H1 (cell line): ENCODE measurements around the gene ABI2. TPM values are rescaled to one million over a fixed set of nuclear protein-coding genes. Genes with fewer than 3 reads are reported as not detected.

ENCODE experiments used
- CTCF ChIA-PET: fragments of 300-600 bp; sonication (Branson Sonifier 250); formaldehyde crosslinking; loops from one replicate; lab custom pipeline; 2021; ENCODE audit not compliant: partially characterized antibody; lab: Charles Lee
- POLR2A ChIA-PET: fragments of 300-600 bp; sonication (Branson Sonifier 250); formaldehyde crosslinking; loops from one replicate; lab custom pipeline; 2021; ENCODE audit warnings: inconsistent platforms; ENCODE audit not compliant: partially characterized antibody; lab: Charles Lee
- DNase-seq, 2 experiments: peaks; one replicate each; pipeline versions ENCODE4 v3.0.0 to v3.0.0-alpha.2; 2010 to 2022; ENCODE audit warnings: low spot score in 2 of 2, low read depth in 1 of 2, mixed read lengths in 1 of 2
- FAIRE-seq: peaks from 2 replicates; lab custom pipeline; 2011; peaks lifted over from hg19 to GRCh38; lab: Jason Lieb, UNC
- H2AFZ ChIP-seq: 2 replicates; pipeline ENCODE4 v1.8.1; 2012; ENCODE audit warnings: low read length, inconsistent platforms
- H2AK5ac ChIP-seq: 2 replicates; pipeline ENCODE4 v1.6.1; 2013; ENCODE audit warnings: low read depth, low read length
- H2BK120ac ChIP-seq: replicated peaks from 2 replicates; pipeline ENCODE3; 2013; ENCODE audit warnings: low read depth, low read length, inconsistent platforms
- H2BK12ac ChIP-seq: 2 replicates; pipeline ENCODE4 v1.6.1; 2013; ENCODE audit warnings: low read depth, low read length
- H2BK15ac ChIP-seq: 2 replicates; pipeline ENCODE4 v1.6.1; 2013; ENCODE audit warnings: low read length
- H2BK20ac ChIP-seq: 2 replicates; pipeline ENCODE4 v1.6.1; 2013; ENCODE audit warnings: low read length
- H2BK5ac ChIP-seq: 2 replicates; pipeline ENCODE4 v1.6.1; 2013; ENCODE audit warnings: low read depth, low read length
- H3K14ac ChIP-seq: 2 replicates; pipeline ENCODE4 v1.6.1; 2013; ENCODE audit warnings: inconsistent platforms; ENCODE audit not compliant: insufficient read length
- H3K18ac ChIP-seq: 2 replicates; pipeline ENCODE4 v1.6.1; 2013; ENCODE audit warnings: low read length; ENCODE audit errors: extremely low read depth
- H3K23ac ChIP-seq: 2 replicates; pipeline ENCODE4 v1.6.1; 2013; ENCODE audit warnings: inconsistent platforms; ENCODE audit not compliant: insufficient read length
- H3K23me2 ChIP-seq: 2 replicates; pipeline ENCODE4 v1.6.1; 2013; ENCODE audit warnings: low read depth, low read length
- H3K27ac ChIP-seq: 2 replicates; pipeline ENCODE4 v1.6.1; 2011; ENCODE audit warnings: low read depth, low read length, inconsistent platforms
- H3K27me3 ChIP-seq, 4 experiments: replicated peaks in 1 of 4; 1 replicate in 1 of 4; 2 replicates in 3 of 4; pipeline versions ENCODE4 v1.6.1 to v1.8.1; 2011 to 2013; ENCODE audit warnings: low read length in 3 of 4, mild to moderate bottlenecking in 3 of 4, inconsistent platforms in 2 of 4, mixed read lengths in 2 of 4, moderate library complexity in 1 of 4; ENCODE audit not compliant: control insufficient read depth in 3 of 4, insufficient read depth in 3 of 4; ENCODE audit errors: extremely low read depth in 1 of 4
- H3K36me3 ChIP-seq, 4 experiments: 2 replicates each; pipeline versions ENCODE4 v1.6.1 to v1.8.1; 2011 to 2013; ENCODE audit warnings: mild to moderate bottlenecking in 4 of 4, low read length in 3 of 4, moderate library complexity in 2 of 4, control low read depth in 1 of 4, inconsistent platforms in 1 of 4; ENCODE audit not compliant: insufficient read depth in 4 of 4, control insufficient read depth in 2 of 4
- H3K4ac ChIP-seq: replicated peaks from 2 replicates; pipeline ENCODE3; 2013; ENCODE audit warnings: low read length, low read depth, mixed read lengths, inconsistent platforms; ENCODE audit not compliant: insufficient read length
- H3K4me1 ChIP-seq, 4 experiments: replicated peaks in 1 of 4; 1 replicate in 1 of 4; 2 replicates in 3 of 4; pipeline versions ENCODE4 v1.6.1 to v1.8.1; 2011 to 2013; ENCODE audit warnings: low read length in 3 of 4, inconsistent platforms in 2 of 4, mixed read lengths in 1 of 4; ENCODE audit not compliant: insufficient read depth in 4 of 4, control insufficient read depth in 3 of 4
- H3K4me2 ChIP-seq, 2 experiments: 2 replicates each; pipeline versions ENCODE4 v1.6.1 to v1.8.1; 2011 to 2013; ENCODE audit warnings: low read depth in 2 of 2, low read length in 2 of 2, control low read depth in 1 of 2, inconsistent platforms in 1 of 2, mild to moderate bottlenecking in 1 of 2; ENCODE audit not compliant: insufficient read depth in 1 of 2
- H3K4me3 ChIP-seq, 4 experiments: fragments of 200-600, 300-600 bp in 1 of 4; sonication (generic), shearing (Covaris generic), sonication (Bioruptor Twin) in 1 of 4; 2 replicates each; pipeline versions ENCODE4 v1.5.1 to v1.8.1; 2011 to 2016; ENCODE audit warnings: low read length in 4 of 4, low read depth in 3 of 4, control low read depth in 2 of 4, inconsistent platforms in 2 of 4, mild to moderate bottlenecking in 2 of 4, mixed read lengths in 1 of 4, moderate library complexity in 1 of 4; ENCODE audit not compliant: insufficient read depth in 2 of 4; ENCODE audit errors: extremely low read depth in 1 of 4
- H3K56ac ChIP-seq: replicated peaks from 2 replicates; pipeline ENCODE3; 2013; ENCODE audit warnings: low read depth, mild to moderate bottlenecking, mixed read lengths, low read length, inconsistent platforms; ENCODE audit not compliant: insufficient read length
- H3K79me1 ChIP-seq: 2 replicates; pipeline ENCODE4 v1.6.1; 2013; ENCODE audit warnings: low read depth, low read length, control low read depth
- H3K79me2 ChIP-seq, 2 experiments: 2 replicates each; pipeline versions ENCODE4 v1.6.1 to v1.8.1; 2012 to 2013; ENCODE audit warnings: low read length in 2 of 2, mild to moderate bottlenecking in 2 of 2, inconsistent platforms in 1 of 2; ENCODE audit not compliant: insufficient read depth in 2 of 2, control insufficient read depth in 1 of 2
- H3K9ac ChIP-seq, 4 experiments: replicated peaks in 1 of 4; 1 replicate in 1 of 4; 2 replicates in 3 of 4; pipeline versions ENCODE4 v1.6.1 to v1.8.1; 2011 to 2013; ENCODE audit warnings: low read depth in 3 of 4, low read length in 3 of 4, control low read depth in 2 of 4, mild to moderate bottlenecking in 2 of 4, moderate library complexity in 2 of 4, inconsistent platforms in 1 of 4; ENCODE audit errors: extremely low read depth in 1 of 4
- H3K9me3 ChIP-seq, 2 experiments: 2 replicates each; pipeline versions ENCODE4 v1.6.1 to v1.8.1; 2012 to 2013; ENCODE audit warnings: mild to moderate bottlenecking in 2 of 2, moderate library complexity in 2 of 2, control low read depth in 1 of 2, inconsistent platforms in 1 of 2, low read depth in 1 of 2, low read length in 1 of 2, mixed read lengths in 1 of 2; ENCODE audit not compliant: insufficient read depth in 2 of 2
- H4K20me1 ChIP-seq, 2 experiments: replicated peaks in 1 of 2; 2 replicates each; pipeline versions ENCODE3 to v1.8.1; 2011 to 2013; ENCODE audit warnings: inconsistent platforms in 2 of 2, low read length in 2 of 2, mild to moderate bottlenecking in 1 of 2; ENCODE audit not compliant: insufficient read depth in 2 of 2, control insufficient read depth in 1 of 2
- H4K5ac ChIP-seq: 2 replicates; pipeline ENCODE4 v1.6.1; 2013; ENCODE audit warnings: low read length, low read depth, mixed read lengths, inconsistent platforms; ENCODE audit not compliant: insufficient read length
- H4K8ac ChIP-seq: 2 replicates; pipeline ENCODE4 v1.8.0; 2013; ENCODE audit warnings: mild to moderate bottlenecking, moderate library complexity, low read length, inconsistent platforms; ENCODE audit not compliant: insufficient read depth; ENCODE audit errors: extremely low read depth
- H4K91ac ChIP-seq: replicated peaks from 2 replicates; pipeline ENCODE3; 2013; ENCODE audit warnings: low read length, mixed read lengths, inconsistent platforms; ENCODE audit not compliant: insufficient read length
- CBX8 ChIP-seq: fragments of 300-800, 300-1000 bp; sonication (generic); IDR thresholded peaks from 2 replicates; pipeline ENCODE4 v1.7.1; 2016; ENCODE audit warnings: low read depth, low read length, borderline replicate concordance
- CEBPB ChIP-seq: IDR thresholded peaks from 2 replicates; pipeline ENCODE4 v1.6.1; 2012; ENCODE audit warnings: low read depth, low read length
- WGBS, 2 experiments: shearing (Covaris generic) in 1 of 2; methylation state at CpG; one replicate each; pipeline versions ENCODE4 v1.1.6 to v1.1.7; 2013 to 2015; ENCODE audit warnings: low lambda C conversion rate in 2 of 2, mixed read lengths in 2 of 2, inconsistent platforms in 1 of 2, low coverage in 1 of 2, missing lambda C conversion rate in 1 of 2; ENCODE audit not compliant: insufficient replicate concordance in 2 of 2, insufficient coverage in 1 of 2, insufficient read length in 1 of 2; ENCODE audit errors: extremely low coverage in 1 of 2, missing lambda C conversion rate in 1 of 2; 5-methylcytosine and 5-hydroxymethylcytosine counted together
- polyA plus RNA-seq, 7 experiments: library from polyadenylated mRNA; depleted of rRNA in 3 of 7; stranded (reverse) in 5 of 7; unstranded in 2 of 7; fragments of >200 nt in 5 of 7; fragments of 200-250 nt in 2 of 7; gene quantifications; 1 replicate in 5 of 7; 2 replicates in 1 of 7; 4 replicates in 1 of 7; pipeline versions ENCODE4 v1.2.1 to v1.2.3, GENCODE V29; 2011 to 2013; ENCODE audit warnings: missing spikeins in 2 of 7, mixed read lengths in 2 of 7
- total RNA-seq: library from RNA; stranded (reverse); fragmentation: NEBNext Ultra II Directional; extraction: Animal tissue kit (Norgen Biotek cat#: 25700); gene quantifications from 2 replicates; pipeline ENCODE4 v1.2.1, GENCODE V29; 2021

ABI2 gene
- total and polyA plus RNA-seq, 2 of the 8 experiments (the other 6 are each of a cell fraction or from before 2014, with no cell fraction given) = 62.3 to 118 TPM

GRCh38 chr2:203418271-203418670 is 90.1 kb downstream of the ABI2 start:
- DNase-seq = no peak
- no peak overlapping the region for H3K27ac ChIP-seq
- no peak for TF ChIP-seq CEBPB
- TF ChIP-seq CBX8 = no peak
- TF ChIP-seq, all 59 proteins: peak for 0
- Histone ChIP-seq H3K4me1 (no peaks in the 10 kb centered on the region), H3K79me2 (no peaks in the 10 kb centered on the region), H2AFZ (no peak overlapping the region), H3K4me2 (no peak overlapping the region), H3K36me3 (peaks cover 11 to 34% (median 23%) of the 10 kb centered on the region in 4 experiments), H2BK15ac (no peak overlapping the region), H2BK5ac (no peak overlapping the region), H3K4ac (no peak overlapping the region), H3K4me3 (no peak overlapping the region), H3K23ac (no peak overlapping the region), H3K18ac (no peak overlapping the region), H2BK12ac (no peak overlapping the region), H2AK5ac (no peak overlapping the region), H3K79me1 (no peaks in the 10 kb centered on the region), H3K27me3 (no peaks in the 10 kb centered on the region), H4K20me1 (no peaks in the 10 kb centered on the region), H3K9me3 (no peaks in the 10 kb centered on the region), H2BK120ac (no peak overlapping the region), H2BK20ac (no peak overlapping the region), H4K8ac (no peak overlapping the region), H4K91ac (no peak overlapping the region), H3K56ac (no peak overlapping the region), H3K9ac (no peak overlapping the region), H4K5ac (no peak overlapping the region), H3K14ac (no peak overlapping the region), H3K23me2 (no peaks in the 10 kb centered on the region)
- no peak for FAIRE-seq
- POLR2A ChIA-PET = no interaction called here
- 94% methylated on average over 8 of the region's 8 CpGs; no CpG with 5 or more reads in 1 of the 2 experiments for WGBS, 2 experiments
- CTCF ChIA-PET = interaction anchor here (1.0 to 1.7 kb wide), 2 partner anchors 10 to 212 kb away, joined by 3 to 8 read pairs; no protein-coding TSS in a partner anchor
